ENCODE results near the gene MRAP. TPM values are rescaled to one million over a fixed set of nuclear protein-coding genes. Genes with fewer than 3 reads are reported as not detected.

The MRAP gene
- total and polyA plus RNA-seq, 4 donors: 0.18 to 3.8 (median 0.24) TPM; not detected in 1

GRCh38 chr21:32334980-32335531 lies 36.4 kb downstream of the MRAP start:
- no peaks in the 10 kb centered on the region for H3K27me3 ChIP-seq (ENCODE audit: control insufficient read depth in 3 of 3, insufficient read depth in 3 of 3, low read length in 2 of 3)
- H3K27ac ChIP-seq (ENCODE audit: low read depth in 1 of 2, low read length in 1 of 2): no peak overlapping the region
- DNase-seq: no peak
- no peak for ATAC-seq (ENCODE audit: insufficient read depth, low FRiP score)
- WGBS, 2 donors: 93 to 95% methylated on average over 12 of the region's 12 CpGs
- H3K9me3 ChIP-seq (ENCODE audit: control insufficient read depth in 4 of 4, insufficient read depth in 3 of 4, low read length in 3 of 4): no peaks in the 10 kb centered on the region
- TF ChIP-seq CTCF (IDR thresholded peaks at IDR 0.05; ENCODE audit: control extremely low read depth, extremely low read depth): no peak
- H3K9ac ChIP-seq (ENCODE audit: insufficient read depth in 1 of 2, low read length in 2 of 2): no peak overlapping the region
- H3K36me3 ChIP-seq (ENCODE audit: control insufficient read depth in 4 of 4, insufficient read depth in 4 of 4, low read length in 4 of 4): peaks cover 26 to 57% (median 37%) of the 10 kb centered on the region in 4 donors
- H3K4me3 ChIP-seq: no peak overlapping the region
- no peaks in the 10 kb centered on the region for H3K4me1 ChIP-seq (ENCODE audit: control insufficient read depth in 5 of 5, insufficient read depth in 5 of 5, low read length in 5 of 5)

- H3K9ac ChIP-seq (ENCODE audit: insufficient read depth in 1 of 2, low read length in 2 of 2): no peak overlapping the region
- no peaks in the 10 kb centered on the region for H3K27me3 ChIP-seq (ENCODE audit: control insufficient read depth in 3 of 3, insufficient read depth in 3 of 3, low read length in 2 of 3)
- H3K36me3 ChIP-seq (ENCODE audit: control insufficient read depth in 4 of 4, insufficient read depth in 4 of 4, low read length in 4 of 4): peaks cover 27 to 57% (median 41%) of the 10 kb centered on the region in 4 donors
- 89% methylated on average over 27 of the region's 27 CpGs for WGBS, 2 donors
- no peak for ATAC-seq (ENCODE audit: insufficient read depth, low FRiP score)
- TF ChIP-seq CTCF (IDR thresholded peaks at IDR 0.05; ENCODE audit: control extremely low read depth, extremely low read depth): no peak
- H3K4me3 ChIP-seq: no peak overlapping the region
- no peak overlapping the region for H3K27ac ChIP-seq (ENCODE audit: low read depth in 1 of 2, low read length in 1 of 2)
- no peaks in the 10 kb centered on the region for H3K9me3 ChIP-seq (ENCODE audit: control insufficient read depth in 4 of 4, insufficient read depth in 3 of 4, low read length in 3 of 4)
- DNase-seq: no peak
- no peaks in the 10 kb centered on the region for H3K4me1 ChIP-seq (ENCODE audit: control insufficient read depth in 5 of 5, insufficient read depth in 5 of 5, low read length in 5 of 5)
Measured at GRCh38 chr21:32335601-32336575, 37.2 kb downstream of the MRAP start.

GRCh38 chr21:32336711-32337110 lies 38.1 kb downstream of the MRAP start:
- Histone ChIP-seq H3K9ac (ENCODE audit: insufficient read depth in 1 of 2, low read length in 2 of 2) (no peak overlapping the region), H3K36me3 (ENCODE audit: control insufficient read depth in 4 of 4, insufficient read depth in 4 of 4, low read length in 4 of 4) (peaks cover 27 to 51% (median 46%) of the 10 kb centered on the region in 4 donors), H3K4me1 (ENCODE audit: control insufficient read depth in 5 of 5, insufficient read depth in 5 of 5, low read length in 5 of 5) (no peaks in the 10 kb centered on the region), H3K27ac (ENCODE audit: low read depth in 1 of 2, low read length in 1 of 2) (no peak overlapping the region), H3K4me3 (no peak overlapping the region), H3K27me3 (ENCODE audit: control insufficient read depth in 3 of 3, insufficient read depth in 3 of 3, low read length in 2 of 3) (no peaks in the 10 kb centered on the region), H3K9me3 (ENCODE audit: control insufficient read depth in 4 of 4, insufficient read depth in 3 of 4, low read length in 3 of 4) (no peaks in the 10 kb centered on the region)
- DNase-seq: no peak
- no peak for ATAC-seq (ENCODE audit: insufficient read depth, low FRiP score)
- 90% methylated on average over 1 of the region's 1 CpG for WGBS, 2 donors
- no peak for TF ChIP-seq CTCF (IDR thresholded peaks at IDR 0.05; ENCODE audit: control extremely low read depth, extremely low read depth)
